CD4-positive, alpha-beta T cell treated with Interleukin-12 subunit alpha and Interleukin-12 subunit beta, for 1 hour (primary cell): Measurements from ENCODE around the gene ALG5.

Experiments
- DNase-seq: peaks from one replicate; pipeline ENCODE4 v3.0.0-alpha.2; 2020

ALG5 gene

DNA sequence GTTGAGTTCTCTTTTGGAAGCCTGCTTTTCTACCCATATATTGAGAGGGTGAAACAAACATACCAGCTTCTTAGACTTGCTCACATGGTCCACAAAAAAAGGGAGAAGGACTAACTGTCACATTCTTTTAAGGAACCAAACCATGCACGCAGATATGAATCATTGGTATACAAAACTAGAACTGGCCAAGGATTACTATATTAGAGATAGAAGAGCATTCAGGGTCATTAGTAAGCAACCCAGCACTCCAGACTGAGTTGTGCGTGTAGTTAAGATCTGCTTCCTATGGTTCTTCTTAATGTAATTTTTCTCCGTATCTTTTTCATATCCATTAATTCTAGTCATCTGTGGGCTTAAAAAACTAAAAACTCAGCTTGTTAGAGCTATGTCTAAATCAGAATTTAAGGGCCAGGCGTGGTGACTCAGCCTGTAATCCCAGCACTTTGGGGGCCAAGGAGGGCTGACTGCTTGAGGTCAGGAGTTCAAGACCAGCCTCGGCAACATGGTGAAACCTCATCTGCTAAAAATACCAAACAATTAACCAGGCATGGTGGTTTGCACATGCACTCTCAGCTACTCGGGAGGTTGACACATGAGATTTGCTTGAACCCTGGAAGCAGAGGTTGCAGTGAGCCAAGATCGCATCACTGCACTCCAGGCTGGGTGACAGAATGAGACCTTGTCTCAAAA lies 19.6 kb downstream of the ALG5 start:
- DNase-seq, result no peak

DNA sequence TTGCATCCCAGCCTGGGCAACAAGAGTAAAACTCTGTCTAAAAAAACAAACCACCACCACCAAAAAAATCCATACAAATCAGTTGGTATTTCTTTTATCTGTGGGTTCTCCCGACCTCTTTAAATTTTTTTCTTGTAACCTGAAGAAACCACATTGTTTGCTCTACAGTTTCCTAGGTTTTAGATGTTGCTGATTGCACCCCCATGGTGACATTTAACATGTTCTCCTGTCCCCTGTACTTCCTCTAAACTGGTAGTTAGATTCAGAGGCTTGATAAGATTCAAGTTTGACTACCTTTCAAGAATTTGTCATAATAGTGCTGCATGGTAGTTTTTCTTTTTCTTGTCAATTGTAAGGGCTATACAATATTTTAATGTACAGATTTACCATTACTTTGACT lies 24.0 kb downstream of the ALG5 start:
- DNase-seq, result no peak

DNA sequence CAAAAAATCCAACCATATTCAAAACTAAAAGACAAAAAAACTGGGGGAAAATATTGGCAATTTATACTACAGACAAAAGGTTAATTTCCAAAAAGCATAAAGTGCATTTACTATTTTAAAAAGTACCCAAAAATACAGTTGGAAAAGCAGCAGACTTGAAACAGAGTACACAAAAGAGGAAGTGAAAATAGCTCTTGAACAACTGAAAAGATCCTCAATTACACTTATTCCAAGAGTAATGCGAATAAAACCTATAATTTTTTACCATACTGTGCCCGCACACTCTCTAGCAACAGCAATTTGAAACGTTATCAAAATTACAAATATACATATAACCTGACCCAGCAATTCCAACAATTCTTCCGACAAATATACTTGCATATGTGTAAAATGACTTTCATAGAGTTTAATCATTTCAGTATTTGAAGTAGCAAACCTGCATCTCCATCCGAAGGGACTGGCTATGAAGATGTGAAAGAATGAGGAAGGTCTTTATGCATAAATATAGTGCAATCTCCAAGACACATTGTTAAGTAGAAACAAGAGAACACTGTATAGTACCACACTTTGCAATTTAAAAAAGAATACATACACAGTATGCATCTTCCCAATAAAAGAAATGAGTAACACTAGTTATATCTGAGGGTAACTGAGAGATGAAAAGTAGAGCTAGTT lies 25.4 kb downstream of the ALG5 start:
- DNase-seq, result no peak

DNA sequence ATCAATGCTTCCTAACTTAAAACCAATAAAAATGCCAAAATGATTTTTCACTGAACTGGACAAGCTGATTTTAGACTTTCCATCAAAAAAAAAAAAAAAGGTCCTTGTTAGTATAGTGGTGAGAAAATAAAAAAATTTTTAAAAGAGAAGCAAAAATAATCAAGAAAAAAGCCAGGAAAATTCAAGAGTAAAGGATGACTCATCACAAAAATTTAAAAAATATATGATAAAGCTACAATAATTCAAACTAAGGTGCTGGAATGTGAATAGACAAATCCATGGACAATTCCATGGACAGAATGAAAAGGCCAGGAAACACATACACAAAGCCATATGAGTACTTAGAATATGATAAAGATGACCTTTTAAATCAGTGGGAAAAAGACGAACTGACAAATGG lies 26.1 kb downstream of the ALG5 start:
- DNase-seq, result no peak

DNA sequence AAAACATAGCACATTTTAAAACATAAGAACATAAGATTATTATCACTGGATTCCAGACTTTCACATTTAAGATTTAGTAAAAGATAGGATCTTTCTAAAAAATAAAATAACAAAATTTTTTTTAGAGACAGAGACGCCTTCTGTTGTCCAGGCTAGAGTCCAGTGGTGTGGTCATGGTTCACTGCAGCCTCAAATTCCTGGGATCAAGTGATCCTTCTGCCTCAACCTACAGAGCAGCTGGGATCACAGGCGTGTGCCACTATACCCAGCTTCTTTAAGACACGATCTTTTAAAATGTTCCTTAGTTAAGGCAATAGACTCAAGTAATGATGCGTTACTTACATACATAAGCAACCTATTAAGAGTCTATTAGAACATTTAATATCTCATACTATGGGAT lies 32.7 kb downstream of the ALG5 start:
- DNase-seq, result no peak

DNA sequence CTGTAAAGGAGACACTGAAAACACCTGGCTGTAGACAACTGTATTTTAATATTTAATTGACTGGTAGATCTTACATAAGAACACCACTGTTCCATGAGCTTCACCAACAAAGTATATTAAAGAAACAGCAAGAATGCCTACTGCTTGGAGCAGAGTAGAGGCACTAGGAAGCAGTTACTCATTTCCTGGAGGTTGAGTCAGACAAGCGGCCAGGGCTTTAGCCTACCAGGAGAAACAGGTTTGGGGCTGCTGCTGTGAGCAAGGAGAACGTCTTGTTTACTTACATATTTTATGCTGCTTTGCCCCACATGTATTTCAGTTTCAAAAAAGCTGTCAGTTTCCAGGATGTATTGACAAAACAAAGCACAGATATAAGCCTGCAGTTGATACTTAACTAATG lies 33.4 kb downstream of the ALG5 start:
- no peak for DNase-seq

DNA sequence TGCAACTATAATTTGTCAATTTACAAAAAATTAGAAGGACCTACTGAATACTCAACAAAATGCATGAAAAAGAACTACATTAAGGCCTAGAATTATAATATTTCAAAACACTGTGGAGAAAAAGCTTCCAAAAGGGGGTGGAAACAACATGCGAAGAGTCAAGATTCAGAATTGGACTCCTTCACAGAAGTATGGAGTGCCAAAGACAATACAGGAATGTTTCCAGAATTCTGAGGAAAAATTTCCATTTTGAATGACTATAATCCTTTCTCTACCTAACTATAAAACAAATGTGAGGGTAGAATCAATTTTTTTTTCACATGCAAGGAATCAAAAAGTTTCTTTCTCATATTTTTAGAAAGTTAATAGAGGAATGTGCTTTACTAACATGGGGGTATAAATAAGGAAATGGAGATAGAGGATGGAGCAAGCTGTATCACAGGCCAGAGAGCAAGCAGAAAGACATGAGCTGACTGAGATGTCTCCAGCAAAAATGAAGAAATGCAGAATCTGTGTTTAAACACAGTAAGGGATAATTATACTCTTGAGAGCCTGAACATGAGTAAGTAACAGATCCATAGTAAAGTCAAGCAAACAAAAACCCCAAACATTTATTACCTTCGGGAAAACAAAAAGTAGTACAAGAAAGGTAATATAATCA lies 39.6 kb downstream of the ALG5 start:
- DNase-seq, result no peak

DNA sequence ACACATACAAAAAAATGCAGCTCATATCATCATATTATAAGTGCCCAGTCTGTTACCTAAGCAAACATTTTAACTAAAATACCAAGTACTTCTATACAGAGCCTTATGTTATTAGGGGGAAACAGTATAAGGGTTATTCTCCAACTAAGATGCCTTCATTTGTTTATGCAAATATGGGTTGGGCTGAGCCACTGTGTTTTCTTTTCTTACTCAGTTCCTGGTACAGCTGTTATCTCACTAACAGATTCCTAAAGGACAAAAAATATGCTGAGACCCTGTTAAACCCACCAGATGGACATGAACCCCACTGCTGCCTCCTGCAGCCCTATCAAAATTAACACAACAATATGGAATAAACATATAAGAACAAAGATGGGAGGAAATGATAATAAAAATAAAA lies 44.6 kb downstream of the ALG5 start:
- DNase-seq, result no peak

DNA sequence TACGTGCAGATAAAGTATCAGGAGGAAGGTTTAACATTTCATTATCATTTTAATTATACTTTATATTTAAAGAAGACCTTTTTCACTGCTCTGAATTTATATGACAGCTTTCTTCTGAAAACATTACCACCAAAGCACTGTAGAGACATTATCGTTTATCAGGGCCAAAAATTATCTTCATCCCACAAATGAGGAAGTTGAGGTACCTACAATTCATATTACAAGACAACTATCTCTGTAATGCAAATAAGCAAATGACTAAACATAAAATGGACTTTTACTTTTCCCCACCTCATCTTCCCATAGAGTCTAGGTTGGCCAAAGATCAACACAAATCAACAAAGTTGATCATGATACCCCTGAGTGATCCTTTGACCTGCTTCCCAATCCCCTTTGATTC lies 48.2 kb downstream of the ALG5 start:
- DNase-seq, result no peak

DNA sequence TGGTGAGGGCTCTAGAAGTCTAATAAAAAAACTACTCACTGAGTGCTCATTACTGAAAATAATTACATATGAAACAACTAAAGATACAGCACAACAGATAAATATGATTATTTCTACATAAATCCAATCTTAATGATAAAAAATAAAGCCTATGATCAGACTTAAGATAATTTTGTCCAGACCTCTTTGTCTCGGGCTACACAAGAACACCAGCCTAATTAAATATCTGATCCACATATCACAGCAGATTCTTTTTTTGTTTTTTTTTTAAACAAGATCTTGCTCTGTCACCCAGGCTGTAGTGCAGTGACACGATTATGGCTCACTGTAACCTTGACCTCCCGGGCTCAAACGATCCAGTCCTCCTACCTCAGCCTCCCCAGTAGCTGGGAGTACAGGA lies 48.8 kb downstream of the ALG5 start:
- DNase-seq, result no peak

DNA sequence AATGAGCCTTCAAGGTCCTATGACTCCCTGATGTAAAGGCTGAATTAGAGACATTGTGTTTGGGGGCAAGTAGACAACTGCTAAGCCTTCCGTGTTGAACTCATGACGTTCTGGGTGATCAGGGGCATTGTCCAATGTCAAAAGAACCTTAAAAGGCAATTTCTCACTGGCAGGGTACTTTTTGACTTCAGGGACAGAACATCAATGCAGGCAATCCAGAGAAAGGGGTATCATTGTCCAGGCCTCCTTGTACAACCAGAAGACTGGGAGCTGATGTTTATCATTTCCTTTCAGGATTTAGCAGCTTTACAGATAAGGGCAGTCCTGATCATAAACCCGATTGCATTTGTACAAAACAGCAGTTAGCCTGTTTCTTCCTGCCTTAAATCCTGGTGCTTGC lies 54.1 kb downstream of the ALG5 start:
- DNase-seq, result no peak

DNA sequence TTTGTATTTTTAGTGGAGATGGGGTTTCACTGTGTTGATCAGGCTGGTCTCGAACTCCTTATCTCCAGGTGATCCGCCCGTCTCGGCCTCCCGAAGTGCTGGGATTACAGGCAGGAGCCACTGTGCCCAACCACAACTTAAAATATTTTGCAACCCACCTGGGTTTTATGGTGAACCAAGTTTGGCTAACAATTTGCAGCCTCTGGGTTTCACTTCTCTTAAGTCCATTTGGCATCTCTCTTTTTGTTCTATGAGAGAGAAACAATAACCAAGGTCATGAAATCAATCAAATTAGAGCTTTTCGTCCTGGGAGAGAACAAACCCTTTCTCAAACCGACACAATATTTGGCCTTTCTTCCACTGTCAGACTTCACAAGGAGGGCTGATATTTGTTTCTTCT lies 73.5 kb downstream of the ALG5 start:
- DNase-seq, result no peak

DNA sequence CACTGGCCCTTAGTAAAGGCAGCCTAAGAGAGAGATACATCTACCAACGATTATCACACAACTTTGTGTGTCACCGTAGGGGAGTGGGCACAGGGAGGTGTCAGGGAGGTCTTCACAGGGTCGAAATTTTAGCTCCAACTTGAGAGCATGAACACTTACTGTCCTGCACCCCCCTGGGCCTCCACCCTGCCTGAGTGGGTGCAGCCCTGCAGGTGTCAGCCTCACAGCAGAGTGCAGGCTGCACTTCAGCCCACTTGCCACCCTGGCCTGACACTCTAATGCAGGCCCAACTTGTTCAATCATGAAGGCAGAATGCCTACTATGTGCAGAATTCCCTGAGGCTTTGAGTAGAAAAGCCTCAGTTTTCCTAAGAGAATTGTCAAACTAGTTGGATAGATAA lies 75.1 kb downstream of the ALG5 start:
- no peak for DNase-seq

DNA sequence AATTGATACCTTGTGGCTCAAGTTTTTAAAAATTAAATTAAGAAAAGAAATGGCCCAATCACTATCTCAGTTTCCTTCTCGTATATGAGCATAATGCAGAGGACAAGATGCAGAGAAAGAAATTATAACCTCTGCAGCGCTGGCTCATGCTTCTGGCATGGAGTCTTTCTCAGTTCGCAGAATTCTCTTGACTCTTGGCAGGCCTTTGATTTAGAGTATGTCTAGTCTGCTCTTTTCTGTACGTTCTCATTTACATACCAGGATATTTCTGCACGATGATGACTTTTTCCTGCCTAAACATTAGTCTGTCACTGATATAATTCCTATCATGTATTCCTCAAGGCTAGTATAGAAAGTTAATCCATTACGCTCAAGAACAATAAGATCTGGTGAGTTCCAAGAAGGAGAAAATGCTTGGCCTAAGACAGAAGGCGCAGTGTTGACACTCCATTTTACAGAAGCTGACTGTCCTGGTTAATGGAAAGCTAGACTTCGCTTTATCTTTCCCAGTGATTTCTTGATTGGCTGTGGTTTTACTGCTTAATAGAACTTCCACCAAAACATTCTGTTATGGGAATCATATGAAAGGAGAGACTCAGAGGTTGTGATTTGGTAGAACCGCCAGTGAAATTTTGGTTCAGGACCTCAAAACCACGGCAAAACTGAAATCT lies 77.4 kb downstream of the ALG5 start:
- no peak for DNase-seq

DNA sequence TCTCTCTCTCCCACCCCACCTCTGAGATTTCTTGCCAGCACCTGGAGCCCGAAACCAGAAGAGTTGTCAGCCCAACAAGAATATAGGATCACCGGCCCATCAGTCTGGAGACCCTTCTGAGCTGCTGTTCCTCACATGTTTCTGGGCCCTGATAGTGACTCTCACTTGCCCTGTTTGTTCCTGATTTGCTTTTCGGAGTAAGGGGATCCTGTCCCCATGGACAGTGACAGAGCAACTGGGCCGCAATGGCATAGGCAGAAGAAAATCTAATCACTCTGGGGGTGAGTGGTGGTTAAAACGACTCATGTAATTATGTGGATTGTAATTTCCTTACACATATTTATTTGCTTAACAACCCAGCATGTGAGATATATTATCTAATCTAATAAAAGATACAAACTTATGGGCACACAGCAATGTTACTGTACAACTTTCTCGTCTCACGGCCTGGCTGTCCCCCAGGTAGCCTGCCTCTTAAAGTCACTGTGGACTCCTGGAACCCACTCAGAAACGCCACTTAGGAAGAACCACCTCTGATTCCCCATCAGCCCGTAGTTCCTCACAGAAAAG lies 78.4 kb downstream of the ALG5 start:
- DNase-seq, result no peak

DNA sequence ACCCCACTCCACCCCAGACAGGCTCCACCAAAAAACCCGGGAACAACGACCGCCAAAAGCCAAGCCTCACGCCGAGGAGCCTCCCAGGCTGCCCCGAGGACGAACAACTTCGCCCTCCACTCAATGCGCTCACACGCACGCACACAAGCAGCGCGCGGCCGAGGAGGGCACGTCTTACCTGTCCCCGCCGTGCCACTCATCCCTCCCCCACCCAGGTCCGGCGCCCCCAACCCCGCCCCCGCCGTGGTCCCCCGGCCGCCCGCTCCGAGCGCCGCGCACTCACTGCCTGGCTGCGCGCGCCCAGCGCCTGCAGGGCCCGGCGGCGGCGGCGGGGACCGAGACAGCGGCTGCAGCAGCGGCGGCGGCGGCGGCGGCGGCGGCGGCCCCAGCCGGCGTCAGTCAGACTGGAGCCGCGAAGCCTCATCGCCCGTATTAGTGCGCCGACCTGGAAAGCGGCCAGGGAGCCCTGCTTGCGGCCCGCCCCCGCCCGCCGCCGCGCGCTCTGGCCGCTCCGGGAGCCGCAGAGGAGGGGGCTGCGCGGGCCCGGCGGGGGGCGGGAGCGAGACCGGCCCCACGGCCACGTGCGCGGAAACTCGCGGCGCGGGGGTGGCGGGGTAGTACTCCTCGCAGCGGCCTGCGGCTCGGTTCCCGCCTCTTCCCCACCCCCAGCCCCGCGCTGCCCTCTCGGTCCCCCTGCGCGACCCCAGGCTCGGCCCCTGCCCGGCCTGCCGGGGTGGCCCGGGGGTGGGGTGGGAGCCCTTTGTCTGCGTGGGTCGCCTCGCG lies 79.1 kb downstream of the ALG5 start, which contains the start of gene SMAD9:
Gene SMAD9 (minus strand): TSS at position 406 of the 783 bp plus-strand sequence. CDS start 40,549 bp downstream, outside the sequence.
- DNase-seq, result no peak

DNA sequence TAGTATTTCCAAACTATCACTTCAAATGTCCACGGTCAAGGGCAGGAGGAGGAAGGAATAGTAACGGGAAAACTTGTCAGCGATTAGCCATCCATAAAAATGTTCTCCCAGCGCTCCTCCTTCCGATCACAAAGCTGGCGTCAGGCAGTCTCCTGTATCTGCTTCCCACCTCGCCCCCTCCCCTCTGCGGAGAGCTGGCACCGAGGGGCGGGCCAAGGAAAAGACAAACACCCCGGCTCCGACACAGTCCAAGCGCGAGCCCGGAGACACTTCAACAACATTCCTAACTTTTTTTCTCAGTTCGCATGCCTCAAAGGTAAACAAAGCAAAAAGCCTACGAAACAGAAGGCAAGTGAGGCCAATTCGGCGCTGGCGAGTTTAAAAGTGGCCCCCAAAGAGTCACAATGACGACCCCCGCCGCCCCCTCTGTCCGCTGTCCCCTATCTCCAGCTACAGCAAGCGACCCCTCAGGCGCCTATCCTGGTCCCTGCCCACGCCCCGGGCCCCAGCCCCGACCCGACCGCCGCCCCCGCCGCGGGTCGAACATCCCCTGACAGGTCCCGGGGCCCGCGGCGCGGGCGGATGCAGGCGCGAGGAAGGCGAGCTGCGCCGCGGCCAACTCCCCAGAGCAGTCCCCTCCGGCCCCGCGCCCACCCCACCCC lies 79.8 kb downstream of the ALG5 start:
- no peak for DNase-seq

DNA sequence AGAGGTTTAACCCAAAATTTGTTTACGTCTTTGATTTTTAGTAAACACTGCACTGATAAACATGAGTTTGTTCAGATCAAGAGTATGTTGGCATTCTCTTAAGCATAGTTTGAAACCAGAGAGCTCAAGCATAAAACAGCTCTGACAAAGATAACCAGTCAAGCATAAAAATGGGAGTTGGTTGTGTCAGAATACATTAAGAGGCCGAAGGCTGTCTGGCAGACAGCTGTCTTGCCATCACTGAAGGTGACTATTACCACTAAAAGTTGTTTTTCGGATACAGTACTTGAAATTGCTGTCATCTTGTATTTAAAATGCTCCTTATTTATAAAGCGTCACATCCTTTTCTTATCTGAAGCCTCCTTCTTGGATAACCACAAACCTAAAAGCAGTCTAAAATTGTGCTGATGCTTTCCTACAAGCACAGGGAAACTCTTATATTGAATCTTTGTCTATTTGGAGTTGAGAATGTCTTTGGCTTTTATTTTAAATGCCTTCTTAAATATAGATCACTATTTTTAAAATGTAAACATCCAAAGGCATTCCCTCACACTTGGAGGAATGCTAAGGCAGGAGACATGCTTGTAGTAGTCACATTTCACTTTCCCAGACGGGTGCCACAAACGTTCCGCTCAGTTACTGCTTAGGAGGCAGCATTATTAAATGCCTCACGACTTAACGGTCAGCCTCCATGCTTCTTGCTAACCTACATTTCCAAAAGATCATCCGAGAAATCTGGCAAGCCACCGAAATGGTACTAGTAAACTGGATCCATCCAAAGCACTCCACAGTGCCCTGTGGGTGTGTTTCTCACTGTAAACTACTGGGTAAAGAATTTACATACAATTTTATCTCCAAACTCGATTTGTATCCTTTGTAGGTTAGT lies 80.7 kb downstream of the ALG5 start:
- no peak for DNase-seq

DNA sequence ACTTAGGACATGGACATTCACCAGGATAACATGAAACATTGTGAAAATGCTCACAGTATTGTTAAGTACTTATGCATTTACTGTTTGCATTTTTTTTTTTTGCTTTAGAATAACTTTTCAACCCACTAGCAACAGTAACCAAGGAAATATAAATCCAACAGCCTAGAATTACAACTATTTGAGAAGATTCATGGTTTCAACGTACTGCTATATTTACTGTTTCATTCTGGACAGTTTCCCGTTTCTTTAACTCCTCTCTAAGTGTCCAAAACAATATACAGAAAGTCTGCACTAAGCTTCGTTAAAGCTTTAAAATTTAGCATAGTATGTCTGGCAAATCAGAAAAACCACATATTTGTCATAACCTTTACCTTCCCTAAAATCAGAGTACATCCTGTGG lies 81.8 kb downstream of the ALG5 start:
- no peak for DNase-seq

DNA sequence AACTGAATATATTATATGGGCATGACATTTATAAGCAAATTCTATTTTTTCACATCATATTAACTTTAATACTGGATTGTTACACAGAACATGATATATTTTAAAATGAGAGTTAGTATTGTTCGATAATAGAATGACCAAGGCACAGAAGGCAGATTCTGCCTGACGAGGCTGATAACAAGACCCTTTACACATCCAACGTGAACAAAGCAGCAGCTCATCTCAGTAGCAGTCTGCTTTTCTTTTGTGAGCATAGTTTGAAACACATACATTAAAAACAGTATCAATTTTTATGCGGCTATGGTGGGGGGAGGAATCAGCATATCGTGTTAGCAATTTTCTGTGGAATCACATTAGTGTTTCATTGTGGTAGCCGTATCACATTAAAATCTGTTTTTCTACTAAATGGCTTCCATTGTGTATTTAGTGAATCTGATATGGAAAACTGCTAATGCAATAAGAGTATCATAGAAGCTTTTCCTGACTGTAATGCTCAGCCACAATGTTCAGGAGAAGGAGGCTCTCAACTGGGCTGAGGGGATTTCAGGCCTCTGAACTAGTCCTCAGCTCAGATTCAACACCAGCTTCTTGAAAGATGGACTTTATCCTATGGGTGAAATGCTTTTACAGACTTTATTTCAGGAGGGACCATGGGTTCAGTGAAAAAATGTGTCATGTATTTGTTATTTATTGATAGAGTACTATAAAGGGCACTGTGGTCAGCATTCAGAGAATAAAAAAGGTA lies 83.1 kb downstream of the ALG5 start:
- no peak for DNase-seq
